Caco-2 (cell line): ENCODE measurements around the gene PBLD. TPM values are rescaled to one million over a fixed set of nuclear protein-coding genes. Genes with fewer than 3 reads are reported as not detected.

ENCODE experiments used
- BruUV-seq: library from RNA; stranded (reverse); fragments of 400-500 nt; replicated peaks from 2 replicates; lab custom pipeline; 2021; lab: Mats Ljungman, UMichigan
- CTCF ChIA-PET: fragments of 300-600 bp; sonication (Branson Sonifier 250); formaldehyde crosslinking; loops from one replicate; lab custom pipeline; 2022; ENCODE audit warnings: antibody characterized with exemption; lab: Charles Lee
- POLR2A ChIA-PET: fragments of 300-600 bp; sonication (Branson Sonifier 250); formaldehyde crosslinking; loops from one replicate; lab custom pipeline; 2022; ENCODE audit warnings: antibody characterized with exemption; lab: Charles Lee
- DNase-seq, 2 experiments: peaks; one replicate each; pipeline versions ENCODE4 v3.0.0 to v3.0.0-alpha.2; 2020 to 2022
- H3K27me3 ChIP-seq: replicated peaks from 2 replicates; pipeline ENCODE4 v1.6.0; 2011; ENCODE audit warnings: low read length; ENCODE audit not compliant: control insufficient read depth, insufficient read depth
- H3K36me3 ChIP-seq: 2 replicates; pipeline ENCODE4 v1.5.1; 2011; ENCODE audit warnings: low read length; ENCODE audit not compliant: control insufficient read depth, insufficient read depth
- H3K4me1 ChIP-seq: fragments of 250-450 bp; sonication (Bioruptor Pico); 2 replicates; pipeline ENCODE4 v1.5.1; 2020; ENCODE audit warnings: mild to moderate bottlenecking
- H3K4me3 ChIP-seq: 2 replicates; pipeline ENCODE4 v1.5.1; 2011; ENCODE audit warnings: low read depth, mild to moderate bottlenecking, control low read depth, low read length
- H3K9me3 ChIP-seq: fragments of 250-450 bp; sonication (Bioruptor Pico); 2 replicates; pipeline ENCODE4 v1.5.1; 2020; ENCODE audit warnings: mild to moderate bottlenecking, moderate library complexity
- H3K27ac Mint-ChIP-seq: one replicate; pipeline ENCODE4 v1.8.0; 2022; ENCODE audit warnings: mixed read lengths; ENCODE audit not compliant: unreplicated experiment
- H3K27me3 Mint-ChIP-seq: one replicate; pipeline ENCODE4 v1.8.0; 2022; ENCODE audit warnings: mixed read lengths; ENCODE audit not compliant: insufficient read depth, unreplicated experiment
- H3K36me3 Mint-ChIP-seq: one replicate; pipeline ENCODE4 v1.8.0; 2022; ENCODE audit warnings: mild to moderate bottlenecking, mixed read lengths; ENCODE audit not compliant: insufficient read depth, unreplicated experiment
- H3K4me1 Mint-ChIP-seq: one replicate; pipeline ENCODE4 v1.8.0; 2022; ENCODE audit warnings: low read depth, mixed read lengths; ENCODE audit not compliant: unreplicated experiment
- H3K4me3 Mint-ChIP-seq: one replicate; pipeline ENCODE4 v1.8.0; 2022; ENCODE audit warnings: mild to moderate bottlenecking, moderate library complexity, mixed read lengths; ENCODE audit not compliant: unreplicated experiment
- H3K9me3 Mint-ChIP-seq: one replicate; pipeline ENCODE4 v1.8.0; 2022; ENCODE audit warnings: mixed read lengths; ENCODE audit not compliant: unreplicated experiment
- CTCF ChIP-seq, 2 experiments: fragments of 200-600 bp in 1 of 2; IDR thresholded peaks; 1 replicate in 1 of 2; 2 replicates in 1 of 2; pipeline versions ENCODE4 v1.5.1 to v1.8.0; 2011 to 2022; ENCODE audit warnings: antibody characterized with exemption in 1 of 2, control low read depth in 1 of 2, inconsistent platforms in 1 of 2, low read depth in 1 of 2, low read length in 1 of 2, mild to moderate bottlenecking in 1 of 2, moderate library complexity in 1 of 2; ENCODE audit not compliant: insufficient read depth in 1 of 2, severe bottlenecking in 1 of 2, unreplicated experiment in 1 of 2
- intact Hi-C: fragments of 100-400 bp; cut with micrococcal nuclease; formaldehyde crosslinking; loops from one replicate; pipeline ENCODE4 v1.10.0; 2022; ENCODE audit not compliant: unreplicated experiment
- total RNA-seq: library from RNA; stranded (reverse); gene quantifications from 2 replicates; pipeline ENCODE4 v1.2.3, GENCODE V29; 2022

PBLD gene
- total RNA-seq, 1 experiment from 2014 or later: 15.3 TPM

- Histone ChIP-seq H3K4me3 (no peak overlapping the region), H3K9me3 (no peaks in the 10 kb centered on the region), H3K4me1 (no peaks in the 10 kb centered on the region), H3K27me3 (no peaks in the 10 kb centered on the region; the same call in 1 of the 2 replicates), H3K36me3 (no peaks in the 10 kb centered on the region)
- BruUV-seq: no TSS peak
- ChIA-PET CTCF (interaction anchor here (0.7 kb wide), 1 partner anchor 9 kb away, joined by 3 read pairs; no protein-coding TSS in a partner anchor), POLR2A (interaction anchor here (0.5 kb wide), 1 partner anchor 92 kb away, joined by 5 read pairs; the partner anchor contains the start of gene HNRNPH3)
- TF ChIP-seq CTCF (IDR thresholded peaks at IDR 0.05; ENCODE audit: insufficient read depth in 1 of 2, low read depth in 1 of 2, low read length in 1 of 2, severe bottlenecking in 1 of 2, unreplicated experiment in 1 of 2): no peak
- no peaks in the 10 kb centered on the region for H3K36me3 Mint-ChIP-seq
- intact Hi-C loops: no loop called here
- H3K4me1 Mint-ChIP-seq: no peaks in the 10 kb centered on the region
- H3K27me3 Mint-ChIP-seq: no peaks in the 10 kb centered on the region
- DNase-seq: no peak
- H3K9me3 Mint-ChIP-seq: no peaks in the 10 kb centered on the region
- H3K27ac Mint-ChIP-seq: no peak overlapping the region
- H3K4me3 Mint-ChIP-seq: no peak overlapping the region
Measured at GRCh38 chr10:68239596-68240150, 93.1 kb downstream of the PBLD start.

DNA sequence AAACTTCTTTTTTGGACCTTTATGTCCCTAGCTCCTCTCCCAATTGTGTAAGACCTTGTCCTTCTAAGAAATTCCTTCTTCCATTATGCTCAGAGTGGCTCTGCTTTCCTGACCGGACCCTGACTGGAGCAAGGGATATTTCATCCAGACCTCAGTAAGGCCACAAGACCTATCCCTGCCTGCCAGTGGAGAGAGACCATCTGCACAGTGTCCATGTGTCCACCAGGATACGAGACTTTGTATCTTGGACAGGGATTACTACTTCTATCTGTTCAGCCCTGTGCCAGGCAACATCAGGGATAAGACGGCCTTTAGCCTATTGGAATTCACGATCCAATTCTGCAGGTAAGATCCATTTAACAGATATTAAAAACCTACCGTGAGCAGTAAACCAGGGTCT is 93.7 kb downstream of the PBLD start:
- Mint-ChIP-seq H3K9me3 (no peaks in the 10 kb centered on the region), H3K36me3 (no peaks in the 10 kb centered on the region), H3K4me3 (no peak overlapping the region), H3K4me1 (no peaks in the 10 kb centered on the region), H3K27me3 (no peaks in the 10 kb centered on the region), H3K27ac (no peak overlapping the region)
- ChIA-PET POLR2A (interaction anchor here (0.5 kb wide), 1 partner anchor 93 kb away, joined by 5 read pairs; the partner anchor contains the start of gene HNRNPH3), CTCF (interaction anchor here (0.7 to 1.3 kb wide), 3 partner anchors 8 to 110 kb away, joined by 3 read pairs; no protein-coding TSS in a partner anchor)
- Histone ChIP-seq H3K27me3 (no peaks in the 10 kb centered on the region; the same call in 1 of the 2 replicates), H3K4me3 (no peak overlapping the region), H3K36me3 (no peaks in the 10 kb centered on the region), H3K9me3 (no peaks in the 10 kb centered on the region), H3K4me1 (no peaks in the 10 kb centered on the region)
- DNase-seq: no peak
- no peak for TF ChIP-seq CTCF (IDR thresholded peaks at IDR 0.05; ENCODE audit: insufficient read depth in 1 of 2, low read depth in 1 of 2, low read length in 1 of 2, severe bottlenecking in 1 of 2, unreplicated experiment in 1 of 2)
- no TSS peak for BruUV-seq
- intact Hi-C loops: no loop called here

DNA sequence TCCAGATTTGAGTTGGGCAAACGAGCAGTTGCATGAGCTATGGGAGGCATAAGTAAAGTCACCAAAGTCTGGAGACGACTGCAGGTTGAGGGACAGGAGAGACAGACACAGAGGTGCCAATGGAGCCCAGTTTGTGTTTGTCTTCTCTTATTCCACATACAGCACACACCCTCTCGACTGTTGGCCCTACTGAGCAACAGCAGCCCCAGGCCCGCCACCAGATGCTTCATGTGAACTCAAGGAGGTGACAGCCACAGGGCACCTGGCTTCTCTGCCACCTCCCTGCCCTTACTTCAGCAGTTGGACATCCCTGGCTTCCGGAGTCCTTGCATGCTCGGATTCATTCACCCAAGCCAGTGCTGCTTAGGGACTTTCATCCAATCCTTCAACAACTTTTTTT is 94.4 kb downstream of the PBLD start:
- ChIA-PET CTCF (interaction anchor here (0.5 to 1.3 kb wide), 3 partner anchors 29 to 263 kb away, joined by 3 to 5 read pairs (median 3); no protein-coding TSS in a partner anchor), POLR2A (no interaction called here)
- H3K4me1 ChIP-seq: no peaks in the 10 kb centered on the region
- no peaks in the 10 kb centered on the region for H3K9me3 ChIP-seq
- no peak overlapping the region for H3K27ac Mint-ChIP-seq
- DNase-seq: no peak
- no peaks in the 10 kb centered on the region for H3K9me3 Mint-ChIP-seq
- H3K4me3 ChIP-seq: no peak overlapping the region
- no TSS peak for BruUV-seq
- H3K27me3 Mint-ChIP-seq: no peaks in the 10 kb centered on the region
- intact Hi-C loops: no loop called here
- no peaks in the 10 kb centered on the region for H3K36me3 ChIP-seq
- H3K36me3 Mint-ChIP-seq: no peaks in the 10 kb centered on the region
- no peak for TF ChIP-seq CTCF (IDR thresholded peaks at IDR 0.05; ENCODE audit: insufficient read depth in 1 of 2, low read depth in 1 of 2, low read length in 1 of 2, severe bottlenecking in 1 of 2, unreplicated experiment in 1 of 2)
- H3K4me3 Mint-ChIP-seq: no peak overlapping the region
- H3K4me1 Mint-ChIP-seq: no peaks in the 10 kb centered on the region
- H3K27me3 ChIP-seq: no peaks in the 10 kb centered on the region
